ENCODE measurements around the gene CRTAP. TPM values are rescaled to one million over a fixed set of nuclear protein-coding genes. Genes with fewer than 3 reads are reported as not detected.
"Not testable (repeated sequence)": the region's sequence is repeated elsewhere in the genome, so short reads cannot be mapped to it uniquely, and the experiment has no call there.

CRTAP gene
- total RNA-seq: 80.7 TPM
- long read RNA-seq, full-length matches to known transcripts: 135 of 183 reads
- long read RNA-seq, partial matches to known transcripts: 2 of 183 reads
- long read RNA-seq, other reads (novel, unspliced or antisense): 46 of 183 reads

DNA sequence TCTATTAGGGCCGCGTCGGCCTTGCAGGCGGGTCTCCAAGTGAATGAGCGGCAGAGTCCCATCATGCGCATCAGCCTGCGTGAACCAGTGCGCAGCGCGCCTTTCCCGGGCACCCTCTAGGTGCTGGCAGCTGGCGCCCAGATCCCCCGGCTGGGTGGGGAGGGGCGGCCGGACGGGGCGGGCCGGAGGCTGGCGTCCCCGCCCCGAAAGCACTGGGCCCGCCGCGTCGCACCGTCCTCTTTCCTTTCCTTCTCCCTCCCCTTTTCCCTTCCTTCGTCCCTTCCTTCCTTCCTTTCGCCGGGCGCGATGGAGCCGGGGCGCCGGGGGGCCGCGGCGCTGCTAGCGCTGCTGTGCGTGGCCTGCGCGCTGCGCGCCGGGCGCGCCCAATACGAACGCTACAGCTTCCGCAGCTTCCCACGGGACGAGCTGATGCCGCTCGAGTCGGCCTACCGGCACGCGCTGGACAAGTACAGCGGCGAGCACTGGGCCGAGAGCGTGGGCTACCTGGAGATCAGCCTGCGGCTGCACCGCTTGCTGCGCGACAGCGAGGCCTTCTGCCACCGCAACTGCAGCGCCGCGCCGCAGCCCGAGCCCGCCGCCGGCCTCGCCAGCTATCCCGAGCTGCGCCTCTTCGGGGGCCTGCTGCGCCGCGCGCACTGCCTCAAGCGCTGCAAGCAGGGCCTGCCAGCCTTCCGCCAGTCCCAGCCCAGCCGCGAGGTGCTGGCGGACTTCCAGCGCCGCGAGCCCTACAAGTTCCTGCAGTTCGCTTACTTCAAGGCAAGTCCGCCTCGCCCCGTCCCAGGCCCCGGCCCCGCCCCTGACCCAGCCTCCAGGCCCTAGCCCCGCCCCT, at the start of gene CRTAP:
Gene CRTAP (plus strand): TSS at position 243 of the 850 bp plus-strand sequence. CDS start 64 bp downstream, at position 307.
- DNase-seq: peak; percentile 99
- peak; percentile 96 for ATAC-seq (ENCODE audit: poor library complexity)
- intact Hi-C loops (cut with DNase I): no loop called here

DNA sequence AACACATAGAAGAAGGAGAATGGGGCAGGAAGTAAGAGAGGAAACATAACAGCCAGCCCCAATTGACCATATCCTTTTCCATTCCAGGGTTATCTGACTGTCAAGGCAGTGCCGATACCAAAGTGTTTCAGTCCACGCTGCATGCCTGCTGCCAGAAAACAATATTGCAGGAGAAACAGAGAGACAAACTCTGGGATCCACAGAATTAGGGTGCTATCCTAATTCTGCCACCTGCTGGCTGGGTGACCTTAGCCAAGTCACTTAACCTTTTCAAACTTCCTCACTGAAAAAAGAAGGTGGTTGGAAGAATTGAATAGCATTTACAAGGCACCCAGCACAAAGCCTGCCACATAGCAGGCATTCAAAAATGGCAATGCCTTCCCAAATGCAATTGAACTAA, 48.9 kb upstream of the CRTAP start:
- ATAC-seq (ENCODE audit: poor library complexity): no peak
- intact Hi-C loops (cut with DNase I): no loop called here
- DNase-seq: no peak

DNA sequence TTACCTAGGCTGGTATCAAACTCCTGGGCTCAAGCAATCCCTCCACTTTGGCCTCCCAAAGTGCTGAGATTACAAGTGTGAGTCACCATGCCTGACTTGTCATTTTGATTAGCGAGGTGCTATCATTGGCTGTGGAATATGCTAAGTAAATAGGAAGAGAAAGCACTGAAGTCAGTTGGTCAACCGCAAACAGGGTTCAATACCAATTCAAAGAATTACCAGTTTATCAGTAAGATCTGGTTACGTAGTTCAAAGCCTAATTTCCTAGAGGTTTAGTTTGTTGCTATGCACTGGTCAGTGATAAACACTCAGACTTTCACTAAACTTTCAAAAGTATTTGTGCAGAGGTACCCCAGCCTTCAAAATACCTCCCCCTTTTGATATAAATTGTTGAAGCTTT, 46.3 kb upstream of the CRTAP start:
- DNase-seq (no peak), ATAC-seq (ENCODE audit: poor library complexity) (no peak)
- intact Hi-C loops (cut with DNase I): no loop called here

DNA sequence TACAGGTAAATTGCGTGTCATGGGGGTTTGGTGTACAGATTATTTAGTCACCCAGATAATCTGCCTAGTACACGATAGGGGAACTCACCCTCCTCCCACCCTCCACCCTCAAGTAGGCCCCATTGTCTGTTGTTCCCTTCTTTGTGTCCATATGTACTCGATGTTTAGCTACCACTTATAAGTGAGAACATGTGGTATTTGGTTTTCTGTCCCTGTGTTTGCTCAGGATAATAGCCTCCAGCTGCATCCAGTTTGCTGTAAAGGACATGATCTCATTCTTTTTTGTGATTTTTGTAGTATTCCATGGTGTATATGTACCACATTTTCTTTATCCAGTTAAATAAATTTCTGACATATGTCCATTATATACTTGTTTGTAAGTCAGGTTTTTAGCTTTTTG, 44.0 kb upstream of the CRTAP start:
- ATAC-seq (ENCODE audit: poor library complexity); DNase-seq; intact Hi-C loops (cut with DNase I): not testable (repeated sequence)

DNA sequence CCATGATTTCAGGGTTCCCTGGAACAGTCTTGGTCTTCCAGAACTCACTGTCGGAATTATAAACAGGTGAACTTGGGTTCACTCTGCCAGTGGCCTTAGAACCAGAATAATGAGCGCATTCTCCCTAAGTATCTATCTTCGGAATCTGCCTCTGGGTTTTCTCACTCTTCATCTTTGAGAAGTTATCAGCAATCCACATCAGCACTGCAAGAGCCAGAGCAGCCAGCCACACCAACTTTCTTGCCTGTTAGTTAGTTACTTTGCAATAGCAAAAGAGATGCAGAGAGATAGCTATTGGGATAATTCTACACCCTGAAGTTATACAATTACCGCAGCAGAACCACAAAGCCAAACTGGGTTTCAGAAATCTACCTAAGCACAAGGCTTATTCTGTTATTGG, 42.6 kb upstream of the CRTAP start:
- intact Hi-C loops (cut with DNase I): no loop called here
- DNase-seq (no peak), ATAC-seq (ENCODE audit: poor library complexity) (no peak)

DNA sequence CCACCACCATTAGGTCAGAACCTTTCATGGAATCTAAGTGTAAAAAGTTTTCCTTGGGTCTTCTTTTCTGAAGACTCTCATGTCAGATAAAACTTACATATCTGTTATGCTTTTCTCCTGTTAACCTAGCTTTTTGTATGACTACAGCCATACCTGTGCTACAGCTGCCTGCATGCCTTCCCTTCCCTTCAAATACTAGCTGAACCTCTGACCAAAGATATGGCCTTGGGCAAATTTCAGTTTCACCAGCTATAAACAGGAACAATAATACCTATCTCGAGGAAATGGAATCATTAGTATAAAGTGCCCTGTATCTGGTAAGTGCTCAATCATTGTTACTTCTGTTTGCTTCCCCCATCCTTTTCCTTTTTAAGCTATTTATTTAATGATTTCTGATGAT, 41.9 kb upstream of the CRTAP start:
- DNase-seq: no peak
- intact Hi-C loops (cut with DNase I): no loop called here
- ATAC-seq (ENCODE audit: poor library complexity): no peak

DNA sequence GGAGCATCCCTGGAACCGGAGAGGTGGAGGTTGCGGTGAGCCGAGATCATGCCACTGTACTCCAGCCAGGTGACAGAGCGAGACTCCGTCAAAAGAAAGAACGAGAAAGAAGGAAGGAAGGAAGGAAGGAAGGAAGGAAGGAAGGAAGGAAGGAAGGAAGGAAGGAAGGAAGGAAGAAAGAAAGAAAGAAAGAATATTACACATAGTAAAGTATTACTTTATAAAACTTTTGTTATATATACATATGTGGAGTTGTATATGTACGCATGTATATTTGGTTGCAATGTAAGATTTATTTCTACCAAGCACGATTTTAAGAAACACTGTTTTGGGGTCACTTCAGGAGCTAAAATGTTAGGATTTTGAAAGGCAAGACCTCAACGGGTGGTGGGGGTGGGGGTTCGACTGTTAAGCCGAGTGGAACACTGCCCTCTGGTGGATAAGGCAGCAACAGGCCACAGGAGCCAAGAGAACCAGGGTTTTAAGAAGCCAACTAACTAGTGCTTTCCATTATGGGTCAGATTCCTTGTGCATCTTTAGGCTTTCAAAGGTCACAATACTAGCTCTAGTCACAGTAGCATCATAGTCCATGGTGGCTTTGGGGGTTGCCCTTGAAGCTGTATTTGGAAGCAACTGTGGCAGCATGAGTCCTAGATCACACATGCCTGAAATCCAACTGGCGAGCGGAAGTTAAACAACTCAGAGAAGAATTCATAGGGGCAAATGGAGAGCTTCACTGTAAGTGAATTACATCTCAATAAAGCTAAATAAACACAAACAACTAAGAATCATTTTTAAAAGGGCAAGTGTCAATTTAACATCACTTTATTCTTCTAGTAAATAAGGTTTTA, 39.4 kb upstream of the CRTAP start:
- ATAC-seq (ENCODE audit: poor library complexity) (peak; percentile 81), DNase-seq (peak; percentile 60)
- intact Hi-C loops (cut with DNase I): no loop called here

DNA sequence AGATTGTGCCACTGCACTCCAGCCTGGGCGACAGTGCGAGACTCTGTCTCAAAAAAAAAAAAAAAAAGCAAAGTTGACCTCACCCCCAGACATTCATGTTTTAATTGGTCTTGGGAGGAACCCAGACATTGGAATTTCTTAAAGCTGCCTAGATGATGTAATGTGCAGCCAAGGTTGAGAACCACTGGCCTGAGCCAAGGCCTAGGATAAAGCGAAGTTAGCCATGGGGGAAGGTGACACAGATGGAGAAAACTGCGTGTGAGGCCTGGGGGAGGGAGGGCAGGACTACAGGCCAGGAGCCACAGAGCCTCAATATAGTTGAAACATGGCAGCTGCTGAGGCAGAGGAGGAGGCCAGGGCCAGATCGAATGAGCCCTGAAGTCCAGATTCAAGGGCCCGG, 37.8 kb upstream of the CRTAP start:
- intact Hi-C loops (cut with DNase I): no loop called here
- ATAC-seq (ENCODE audit: poor library complexity) (peak; percentile 23), DNase-seq (no peak)

DNA sequence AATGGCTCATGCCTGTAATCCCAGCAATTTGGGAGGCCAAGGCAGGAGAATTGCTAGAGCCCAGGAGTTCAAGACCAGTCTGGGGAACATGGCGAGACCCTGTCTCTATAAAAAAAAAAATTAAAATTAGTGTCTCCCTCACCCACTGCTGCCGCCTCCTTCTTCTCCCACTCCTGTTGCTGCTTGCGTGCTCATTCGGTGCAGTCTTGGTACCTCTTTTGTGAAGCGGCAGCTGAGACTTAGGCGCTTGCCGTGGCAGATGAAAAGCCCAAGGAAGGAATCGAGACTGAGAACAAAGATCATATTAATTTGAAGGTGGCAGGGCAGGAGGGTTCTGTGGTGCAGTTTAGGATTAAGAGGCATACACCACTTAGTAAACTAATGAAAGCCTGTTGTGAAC, 36.9 kb upstream of the CRTAP start:
- ATAC-seq (ENCODE audit: poor library complexity) (no peak), DNase-seq (no peak)
- intact Hi-C loops (cut with DNase I): no loop called here

DNA sequence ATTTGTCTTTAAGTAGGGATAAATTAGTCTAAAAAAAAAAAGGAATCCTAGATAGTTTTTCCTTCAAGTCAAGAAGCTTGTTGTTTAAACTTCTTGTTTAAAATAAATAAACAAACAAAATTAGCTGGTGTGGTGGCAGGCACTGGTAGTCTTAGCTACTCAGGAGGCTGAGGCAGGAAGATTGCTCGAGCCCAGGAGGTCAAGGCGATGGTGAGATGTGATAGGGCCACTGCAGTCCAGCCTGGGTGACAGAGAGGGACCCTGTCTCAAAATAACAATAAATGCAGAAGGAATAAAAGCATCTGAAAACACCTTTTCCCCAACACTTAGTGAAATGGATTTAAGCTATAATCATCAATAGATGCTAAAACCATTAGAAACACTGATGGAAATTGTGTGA, 35.8 kb upstream of the CRTAP start:
- DNase-seq: no peak
- intact Hi-C loops (cut with DNase I): no loop called here

DNA sequence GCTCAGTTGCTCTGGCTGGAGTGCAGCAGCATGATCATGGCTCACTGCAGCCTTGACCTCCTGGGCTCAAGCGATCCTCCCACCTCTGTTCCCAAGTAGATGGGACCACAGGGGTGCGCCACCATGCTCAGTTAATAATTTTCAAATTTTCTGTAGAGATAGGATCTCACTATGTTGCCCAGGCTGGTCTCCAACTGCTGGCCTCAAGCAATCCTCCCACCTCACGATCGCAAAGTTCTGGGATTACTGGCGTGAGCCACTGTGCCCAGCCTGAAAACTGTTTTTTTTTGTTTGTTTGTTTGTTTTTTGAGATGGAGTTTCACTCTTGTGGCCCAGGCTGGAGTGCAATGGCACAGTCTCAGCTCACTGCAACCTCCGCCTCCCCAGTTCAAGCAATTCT, 34.0 kb upstream of the CRTAP start:
- ATAC-seq (ENCODE audit: poor library complexity); intact Hi-C loops (cut with DNase I); DNase-seq: not testable (repeated sequence)

More for the DNA sequence above, 35.8 kb upstream of the CRTAP start:
- no peak for ATAC-seq (ENCODE audit: poor library complexity)

DNA sequence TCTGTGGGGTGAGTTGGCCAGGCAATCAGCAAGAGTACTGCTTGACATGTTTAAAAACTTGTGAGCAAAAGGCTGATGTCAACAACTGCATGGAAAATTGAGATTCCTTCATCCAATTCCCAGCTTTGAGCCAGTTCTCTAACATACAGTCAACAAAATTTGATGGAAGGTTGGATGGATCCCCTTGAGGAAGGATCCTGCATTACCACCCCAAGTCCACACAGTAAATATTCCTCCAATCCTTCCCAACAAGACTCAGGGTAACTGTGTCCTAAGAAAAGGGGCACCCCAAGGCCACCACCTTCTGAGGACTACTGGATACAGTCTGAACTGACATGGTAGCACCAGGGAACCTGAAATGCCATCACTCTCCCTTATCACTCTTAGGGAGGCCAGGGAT, 32.0 kb upstream of the CRTAP start:
- intact Hi-C loops (cut with DNase I): no loop called here
- DNase-seq (no peak), ATAC-seq (ENCODE audit: poor library complexity) (no peak)

DNA sequence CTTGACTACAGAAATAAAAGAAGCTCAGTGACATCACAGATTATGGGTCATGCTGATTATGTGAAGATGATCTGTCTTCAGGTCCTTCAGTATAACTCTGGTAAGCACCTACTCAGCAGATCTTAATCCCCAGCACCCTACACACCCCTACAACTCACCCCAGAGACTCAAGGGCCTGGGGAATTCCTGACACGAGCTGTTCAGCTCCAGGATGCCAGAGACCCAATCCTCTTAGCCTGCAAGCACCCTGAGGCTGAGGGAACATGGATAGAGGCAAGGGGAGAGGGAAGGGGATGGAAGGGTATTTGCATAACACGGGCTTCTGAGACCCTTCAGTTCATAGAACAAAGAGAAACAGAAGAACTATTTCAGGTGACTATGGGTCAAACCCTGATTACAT, 29.9 kb upstream of the CRTAP start:
- intact Hi-C loops (cut with DNase I): no loop called here
- DNase-seq: no peak
- no peak for ATAC-seq (ENCODE audit: poor library complexity)

DNA sequence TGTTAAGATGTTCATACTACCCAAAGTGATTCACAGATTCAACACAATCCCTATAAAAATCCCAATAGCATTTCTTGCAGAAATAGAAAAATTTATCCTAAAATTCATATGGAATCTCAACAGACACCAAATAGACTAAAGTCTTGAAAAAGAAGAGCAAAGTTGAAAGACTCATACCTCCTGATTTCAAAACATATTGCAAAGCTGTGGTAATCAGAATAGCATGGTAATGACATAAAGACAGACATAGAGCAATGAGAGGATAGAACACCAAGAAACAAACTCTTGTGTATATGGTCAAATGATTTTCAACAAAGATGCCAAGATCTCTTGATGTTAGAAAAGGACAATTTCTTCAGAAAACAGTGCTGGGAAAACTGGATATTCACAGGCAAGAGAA, 25.1 kb upstream of the CRTAP start:
- no peak for DNase-seq
- no peak for ATAC-seq (ENCODE audit: poor library complexity)
- intact Hi-C loops (cut with DNase I): no loop called here

DNA sequence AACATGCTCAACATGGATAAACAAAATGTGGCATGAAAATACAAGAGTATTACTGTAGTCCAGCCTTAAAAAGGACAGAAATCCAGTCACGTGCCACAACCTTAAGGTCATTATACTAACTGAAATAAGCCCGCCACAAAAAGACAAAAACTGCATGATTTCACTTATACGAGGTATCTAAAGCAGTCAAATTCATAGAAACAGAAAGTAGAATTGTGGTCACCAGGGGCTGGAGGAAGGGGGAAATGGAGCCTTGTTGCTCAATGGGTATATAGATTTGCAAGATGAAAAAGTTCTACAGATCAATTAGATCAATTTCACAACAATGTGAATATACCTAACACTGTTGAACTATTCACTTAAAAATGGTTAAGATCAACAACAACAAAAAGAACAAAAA, 24.3 kb upstream of the CRTAP start:
- intact Hi-C loops (cut with DNase I): no loop called here
- DNase-seq (no peak), ATAC-seq (ENCODE audit: poor library complexity) (no peak)

DNA sequence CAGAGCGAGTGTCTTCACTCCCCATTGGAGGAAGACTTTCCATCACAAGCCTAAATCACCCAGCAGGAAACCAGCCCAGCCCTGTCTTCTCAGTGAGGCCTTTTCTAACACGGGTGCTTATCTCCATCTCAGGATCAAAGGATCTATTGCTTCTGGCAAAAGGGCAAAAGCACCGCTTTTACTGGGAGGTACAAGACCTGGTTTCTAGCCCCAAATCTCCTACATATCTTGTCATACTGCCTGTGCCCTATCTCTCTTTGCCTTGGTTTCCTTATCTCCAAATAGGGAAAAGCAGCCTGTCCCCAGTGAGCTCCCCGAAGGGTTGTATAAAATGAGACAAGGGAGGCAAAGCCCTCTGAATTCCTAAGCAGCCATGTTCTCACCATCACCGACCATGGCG, 22.1 kb upstream of the CRTAP start:
- ATAC-seq (ENCODE audit: poor library complexity) (no peak), DNase-seq (no peak)
- intact Hi-C loops (cut with DNase I): no loop called here

DNA sequence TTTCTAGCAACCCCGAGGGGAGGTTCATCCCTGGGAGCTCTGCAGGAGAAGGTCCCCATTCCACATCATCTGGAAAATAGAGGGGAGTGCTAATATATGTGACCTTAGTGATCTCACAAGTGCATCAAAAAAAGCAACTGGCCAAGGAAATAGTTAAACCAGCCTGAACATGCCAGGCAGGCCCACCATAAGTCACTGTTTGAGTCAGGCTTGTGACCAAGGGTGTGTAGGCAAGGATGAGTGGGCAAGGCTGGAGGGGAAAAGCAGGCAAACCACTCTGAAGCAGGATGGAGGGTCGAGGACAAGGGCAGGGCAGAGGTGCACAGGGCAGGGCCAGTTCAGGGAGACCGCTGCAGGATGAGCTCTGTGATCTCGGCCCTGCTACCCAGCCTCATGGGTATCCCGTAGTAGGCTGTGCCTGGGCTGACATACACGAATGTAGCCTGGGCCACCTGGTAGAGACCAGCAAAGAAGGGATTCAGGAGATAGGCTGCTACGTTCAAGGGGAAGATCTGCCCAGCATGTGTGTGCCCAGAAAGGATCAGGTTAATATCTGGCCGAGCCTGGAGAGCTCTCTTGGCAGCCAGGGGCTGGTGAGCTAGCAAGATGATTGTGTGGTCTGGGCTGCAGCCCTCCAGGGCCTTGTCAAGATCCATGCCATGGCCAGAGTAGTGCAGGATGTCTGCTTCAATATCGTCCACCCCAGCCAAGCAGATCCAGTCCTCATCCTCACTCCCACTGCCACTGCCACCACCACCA, 21.1 kb upstream of the CRTAP start:
- no peak for DNase-seq
- intact Hi-C loops (cut with DNase I): no loop called here
- ATAC-seq (ENCODE audit: poor library complexity): peak; percentile 17

DNA sequence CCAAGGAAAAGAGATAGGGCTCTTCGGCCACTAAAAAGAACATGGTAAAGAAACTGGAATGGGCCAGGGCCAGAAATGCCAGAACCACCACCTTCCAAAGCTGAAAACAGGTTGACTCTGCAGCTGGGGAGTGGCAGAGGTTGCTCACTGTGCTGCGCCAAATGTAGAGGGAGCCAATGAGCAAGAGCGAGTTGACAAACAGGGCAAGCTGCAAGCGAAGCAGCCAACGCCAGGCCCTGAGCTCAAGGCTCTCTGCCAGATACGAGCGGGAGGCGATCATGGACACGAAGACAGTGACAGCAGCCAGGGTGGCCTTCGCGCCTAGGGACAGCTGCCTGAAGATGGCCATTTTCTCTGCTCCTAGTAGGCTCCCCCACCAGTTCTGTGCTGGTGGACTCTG, 20.0 kb upstream of the CRTAP start:
- DNase-seq (no peak), ATAC-seq (ENCODE audit: poor library complexity) (no peak)
- intact Hi-C loops (cut with DNase I): no loop called here

DNA sequence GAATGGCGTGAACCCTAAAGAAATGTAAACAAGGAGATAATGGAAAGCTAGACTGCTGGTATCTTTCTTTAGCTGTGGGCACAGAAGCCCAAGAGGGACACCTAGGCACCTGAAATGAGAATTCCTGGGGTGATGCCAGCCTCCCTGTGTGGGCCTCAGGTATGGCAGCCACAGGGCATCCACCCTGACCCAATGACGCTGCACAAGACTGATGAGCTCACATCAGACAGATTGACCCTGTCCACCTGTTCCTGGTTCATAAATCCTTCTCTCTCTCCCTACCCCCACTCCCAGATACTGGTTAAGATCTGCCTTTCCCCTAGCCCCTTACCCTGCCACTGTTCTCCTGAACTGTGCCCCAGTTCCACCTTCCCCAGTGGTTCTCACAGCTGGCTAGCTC, 18.4 kb upstream of the CRTAP start:
- intact Hi-C loops (cut with DNase I): no loop called here
- ATAC-seq (ENCODE audit: poor library complexity) (no peak), DNase-seq (no peak)
